ENCODE data around the gene ARL4C.

The ARL4C gene

DNA sequence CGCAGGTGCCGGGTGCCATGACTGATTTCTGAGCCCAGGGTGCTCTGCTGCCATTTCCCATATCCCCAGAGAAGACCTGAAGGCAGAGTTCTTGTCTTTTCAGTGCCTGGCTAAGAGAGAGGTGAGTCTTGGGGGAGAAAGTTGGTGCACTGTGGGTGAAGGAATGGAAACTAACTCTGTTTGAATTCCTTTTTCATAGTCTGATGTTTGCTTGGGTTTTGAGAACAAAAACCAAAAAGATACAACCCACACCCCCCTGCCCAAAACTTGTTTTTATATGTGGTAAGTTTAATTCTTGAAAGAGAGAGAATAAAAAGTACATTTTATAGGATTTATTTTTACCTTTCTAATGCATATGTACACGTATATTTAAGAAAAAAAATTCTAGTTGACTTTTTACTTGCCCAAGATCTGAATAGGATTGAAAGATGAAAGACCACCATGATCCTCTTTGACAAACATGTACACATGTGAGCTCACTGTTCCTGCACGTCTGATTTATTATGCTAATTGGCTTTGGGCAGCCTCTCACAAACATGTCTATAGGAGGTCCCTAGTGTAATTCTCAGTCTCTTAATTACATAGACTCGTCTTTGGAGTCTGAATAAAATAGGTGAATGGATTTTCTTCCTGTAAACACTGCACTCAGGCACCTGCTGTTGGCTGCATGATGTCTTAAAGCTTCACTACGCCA, 46.3 kb downstream of the ARL4C start:
- in situ Hi-C loops (cut with MboI; ENCODE audit: low sequenced_read_pairs), result no loop called here

DNA sequence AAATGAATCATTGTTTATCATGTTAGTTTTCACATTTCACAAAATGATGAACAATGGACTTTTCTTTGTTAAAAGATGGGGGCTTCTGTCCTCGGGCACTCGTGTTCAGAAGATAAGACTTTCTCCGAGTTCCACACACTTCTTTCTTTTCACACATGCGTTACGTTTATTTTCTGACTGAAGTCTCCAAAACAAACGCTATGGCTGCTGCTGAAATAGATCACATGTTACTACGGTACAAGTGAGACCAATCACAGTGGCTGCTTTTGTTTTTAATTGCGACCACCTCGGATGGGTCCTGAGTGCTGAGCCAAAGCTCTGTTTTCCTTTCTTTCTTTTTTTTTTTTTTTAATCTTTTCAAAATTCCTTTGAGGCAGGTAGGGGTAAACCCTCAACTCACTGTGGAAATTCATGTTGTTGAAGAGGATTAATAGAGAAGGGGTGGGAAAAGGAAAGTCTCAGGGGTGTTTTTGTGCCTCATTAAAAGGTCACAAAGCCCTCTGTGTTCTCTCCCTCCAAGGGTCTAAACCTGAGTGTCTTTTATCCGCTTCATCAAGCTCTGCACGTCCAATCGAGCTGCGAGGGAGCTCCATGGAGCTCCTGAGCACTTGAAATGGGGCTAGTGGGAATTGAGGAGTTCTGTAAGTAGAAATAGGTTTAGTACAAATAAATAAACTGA, 48.2 kb downstream of the ARL4C start:
- in situ Hi-C loops (cut with MboI; ENCODE audit: low sequenced_read_pairs), result no loop called here

DNA sequence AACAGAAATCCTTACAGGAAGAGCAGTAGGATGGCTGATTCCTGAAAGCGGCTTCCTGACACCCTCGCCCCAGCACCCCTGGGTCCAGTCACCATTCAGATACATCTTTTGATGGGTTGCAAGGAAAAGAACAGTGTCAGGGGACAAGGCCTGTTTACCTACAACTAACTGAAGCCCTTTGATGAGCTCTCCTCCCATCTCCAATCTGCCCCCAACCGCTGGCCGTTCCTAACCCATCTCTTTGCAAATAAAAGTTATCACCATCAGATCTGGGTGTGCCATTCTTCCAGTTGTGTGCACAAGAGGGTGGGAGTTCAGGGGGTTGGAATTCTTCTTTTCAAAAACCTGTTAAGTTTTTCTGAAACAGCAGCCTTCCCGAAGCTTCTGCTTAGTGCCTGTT, 48.9 kb downstream of the ARL4C start:
- in situ Hi-C loops (cut with MboI; ENCODE audit: low sequenced_read_pairs), result no loop called here

DNA sequence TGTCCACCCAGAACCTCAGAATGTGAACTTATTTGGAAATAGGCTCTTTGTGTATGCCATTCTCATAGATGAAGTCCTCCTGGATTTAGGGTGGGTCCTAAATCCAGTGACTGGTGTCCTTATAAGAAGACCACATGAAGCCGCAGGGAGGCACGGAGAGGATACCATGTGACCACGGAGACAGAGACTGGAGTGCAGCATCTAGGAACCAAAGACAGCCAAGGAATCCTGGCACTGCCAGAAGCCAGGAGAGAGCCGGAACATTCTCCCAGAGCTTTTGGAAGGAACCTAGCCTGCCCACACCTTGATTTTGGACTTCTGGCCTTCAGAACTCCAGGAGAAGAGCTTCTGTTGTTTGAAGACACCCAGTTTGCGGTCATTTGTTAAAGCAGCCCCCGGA, 49.7 kb downstream of the ARL4C start:
- in situ Hi-C loops (cut with MboI; ENCODE audit: low sequenced_read_pairs), result no loop called here

DNA sequence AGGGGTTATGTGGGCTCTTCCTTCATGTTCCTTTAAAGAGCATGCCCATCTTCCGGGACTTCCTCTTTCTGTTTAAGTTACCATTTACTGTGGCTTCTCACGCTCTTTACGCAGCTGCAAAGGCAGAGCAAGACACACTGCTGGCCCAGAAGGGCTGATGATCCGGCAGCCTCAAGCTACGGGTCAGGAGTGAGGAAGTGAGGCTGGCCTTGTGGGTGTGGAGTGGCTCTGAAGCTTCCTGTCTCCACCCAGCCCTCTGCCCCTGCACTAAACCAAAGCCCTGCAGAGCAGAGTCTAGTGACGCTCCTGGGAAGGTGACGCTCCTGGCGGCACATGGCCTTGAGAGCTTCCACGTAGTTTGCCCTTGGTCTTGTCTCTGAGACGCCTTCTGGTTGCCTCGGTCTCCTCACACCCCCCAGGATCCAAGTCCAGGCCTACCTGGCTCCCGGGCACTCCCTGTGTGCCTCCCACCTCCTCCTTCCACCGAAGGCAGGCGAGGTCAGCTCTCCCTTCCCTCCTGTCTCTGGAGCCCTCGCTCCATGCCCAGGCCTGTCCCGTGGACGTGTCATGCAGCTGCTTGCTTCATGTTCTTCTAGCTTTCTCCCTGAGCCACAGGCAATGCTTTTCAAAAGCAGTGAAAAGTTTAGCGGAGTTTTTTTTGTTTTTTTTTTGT, 50.3 kb downstream of the ARL4C start:
- in situ Hi-C loops (cut with MboI; ENCODE audit: low sequenced_read_pairs), result no loop called here

DNA sequence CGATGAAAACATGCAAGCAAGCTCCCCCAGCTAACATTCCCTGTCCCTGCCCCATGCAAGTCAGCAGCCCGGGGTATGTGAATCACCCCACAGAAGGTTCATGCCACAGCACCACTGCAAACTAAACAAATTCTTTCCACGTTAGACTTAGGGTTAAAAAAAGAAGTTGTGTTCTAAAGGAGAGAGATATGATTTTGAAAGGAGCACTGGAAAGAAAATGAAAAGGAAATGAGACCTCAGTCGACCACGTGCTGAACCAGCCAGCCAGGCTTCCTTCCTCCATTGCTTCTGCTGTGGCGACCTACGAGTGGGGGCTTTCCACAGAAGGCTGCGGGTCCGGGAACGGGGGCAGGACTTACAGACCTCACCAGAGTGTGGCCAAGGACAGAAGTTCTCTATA, 52.0 kb downstream of the ARL4C start:
- in situ Hi-C loops (cut with MboI; ENCODE audit: low sequenced_read_pairs), result no loop called here

DNA sequence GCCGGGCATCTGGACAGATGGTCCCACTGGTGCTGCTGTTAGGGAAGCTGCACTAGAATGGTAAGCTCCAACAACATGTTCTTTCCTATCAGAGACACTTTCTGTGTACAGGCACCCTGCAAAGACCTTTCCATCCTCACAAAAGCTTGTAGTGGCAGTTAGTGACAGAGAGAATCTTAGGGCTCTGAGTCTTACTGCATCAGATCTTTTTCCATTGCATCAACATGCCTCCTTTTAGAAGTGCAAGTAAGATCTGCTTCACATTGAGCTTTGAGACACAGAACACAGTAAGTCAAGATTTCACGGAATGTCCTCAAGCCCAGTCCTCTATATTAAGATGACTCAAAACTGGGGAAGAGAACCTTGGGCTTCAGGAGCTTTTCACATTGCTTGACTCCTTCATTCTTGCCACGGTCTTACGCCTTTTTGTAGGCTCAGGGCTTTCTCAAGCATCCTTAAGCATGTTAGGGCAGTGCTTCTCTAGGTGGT, 52.6 kb downstream of the ARL4C start:
- in situ Hi-C loops (cut with MboI; ENCODE audit: low sequenced_read_pairs), result no loop called here

Data from HL-60/S4 treated with retinoic acid at 250 ng/mL for 4 days and 3 days (cell line).